ENCODE measurements around the gene PLLP.
A peak's percentile ranks its signal among the peaks of the same experiment; 100 is the strongest.

The PLLP gene

DNA sequence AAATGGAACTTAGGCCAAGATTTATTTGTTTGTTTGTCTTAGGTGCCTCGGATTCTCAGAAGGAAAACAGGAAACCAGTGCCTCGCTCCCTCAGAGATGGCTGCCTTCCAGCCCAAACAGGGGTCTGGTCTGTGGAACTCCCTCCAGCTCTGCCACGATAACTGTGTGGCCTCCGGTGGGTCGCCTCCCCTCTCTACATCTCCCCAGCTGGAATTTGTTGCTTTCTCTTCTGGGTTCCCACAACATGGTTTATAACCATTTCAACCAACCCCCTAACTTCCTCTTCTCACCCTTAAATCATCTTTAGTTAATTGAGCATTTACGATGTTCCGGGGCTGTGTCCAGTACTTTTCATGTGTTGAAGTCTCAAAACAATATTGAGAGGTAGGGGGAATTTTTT, 30.9 kb upstream of the PLLP start:
- Histone ChIP-seq H3K9me3 (ENCODE audit: insufficient read depth, low read depth, low read length) (no peaks in the 10 kb centered on the region), H3K36me3 (ENCODE audit: insufficient read depth, low read length) (no peaks in the 10 kb centered on the region), H3K4me2 (ENCODE audit: low read depth, low read length, poor library complexity, severe bottlenecking) (no peak overlapping the region), H3K9ac (ENCODE audit: low read depth, low read length, poor library complexity, severe bottlenecking) (no peak overlapping the region), H3K4me3 (ENCODE audit: low read length, poor library complexity, severe bottlenecking) (no peak overlapping the region), H3K9me2 (replicated peaks; ENCODE audit: low read depth, low read length) (no peaks in the 10 kb centered on the region), H3K79me2 (ENCODE audit: insufficient read depth, low read length) (no peaks in the 10 kb centered on the region), H3K4me1 (ENCODE audit: insufficient read depth, low read length, poor library complexity, severe bottlenecking) (no peaks in the 10 kb centered on the region), H3F3A (ENCODE audit: low read depth) (no peaks in the 10 kb centered on the region), H4K20me1 (ENCODE audit: insufficient read depth, low read length, poor library complexity, severe bottlenecking) (no peaks in the 10 kb centered on the region), H2AFZ (ENCODE audit: low read length) (no peak overlapping the region), H3K27me3 (ENCODE audit: insufficient read depth, low read length, poor library complexity, severe bottlenecking) (no peaks in the 10 kb centered on the region)
- TF ChIP-seq, protein P1, sequence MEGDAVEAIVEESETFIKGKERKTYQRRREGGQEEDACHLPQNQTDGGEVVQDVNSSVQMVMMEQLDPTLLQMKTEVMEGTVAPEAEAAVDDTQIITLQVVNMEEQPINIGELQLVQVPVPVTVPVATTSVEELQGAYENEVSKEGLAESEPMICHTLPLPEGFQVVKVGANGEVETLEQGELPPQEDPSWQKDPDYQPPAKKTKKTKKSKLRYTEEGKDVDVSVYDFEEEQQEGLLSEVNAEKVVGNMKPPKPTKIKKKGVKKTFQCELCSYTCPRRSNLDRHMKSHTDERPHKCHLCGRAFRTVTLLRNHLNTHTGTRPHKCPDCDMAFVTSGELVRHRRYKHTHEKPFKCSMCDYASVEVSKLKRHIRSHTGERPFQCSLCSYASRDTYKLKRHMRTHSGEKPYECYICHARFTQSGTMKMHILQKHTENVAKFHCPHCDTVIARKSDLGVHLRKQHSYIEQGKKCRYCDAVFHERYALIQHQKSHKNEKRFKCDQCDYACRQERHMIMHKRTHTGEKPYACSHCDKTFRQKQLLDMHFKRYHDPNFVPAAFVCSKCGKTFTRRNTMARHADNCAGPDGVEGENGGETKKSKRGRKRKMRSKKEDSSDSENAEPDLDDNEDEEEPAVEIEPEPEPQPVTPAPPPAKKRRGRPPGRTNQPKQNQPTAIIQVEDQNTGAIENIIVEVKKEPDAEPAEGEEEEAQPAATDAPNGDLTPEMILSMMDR (conservative IDR thresholded peaks at IDR 0.05; ENCODE audit: low read length), result no peak
- TF ChIP-seq EZH2phosphoT487 (IDR thresholded peaks at IDR 0.05; ENCODE audit: borderline replicate concordance), result no peak

DNA sequence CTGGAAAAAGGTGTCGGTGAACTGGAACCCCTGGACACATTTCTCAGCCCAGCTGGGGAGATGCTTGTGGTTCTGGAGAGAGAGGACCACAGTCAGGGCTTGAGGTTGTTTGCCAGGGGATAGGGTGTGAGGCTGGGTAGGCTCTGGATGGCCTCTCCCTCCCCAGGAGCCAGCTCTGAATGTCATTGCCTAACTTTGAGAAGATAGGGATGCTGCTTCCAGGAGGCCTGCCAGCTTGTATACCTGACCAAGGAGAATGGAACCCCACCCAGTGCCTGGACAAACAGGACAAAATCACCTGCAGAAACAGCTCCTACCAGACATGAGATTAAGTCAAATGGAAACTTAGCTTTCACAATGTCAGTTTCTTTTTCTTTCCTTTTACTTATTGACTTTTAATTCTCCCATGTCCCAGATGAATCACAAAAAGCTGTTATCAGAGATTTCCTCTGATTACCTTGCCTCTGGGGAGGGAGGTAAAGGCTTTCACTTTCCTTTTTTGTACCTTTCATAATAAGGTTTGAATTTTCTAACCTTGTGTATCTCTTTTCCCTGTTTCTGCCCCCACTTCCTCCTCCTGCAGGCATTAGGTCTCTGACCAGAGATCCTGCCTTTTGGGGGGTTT, 29.8 kb upstream of the PLLP start:
- H4K20me1 ChIP-seq (ENCODE audit: insufficient read depth, low read length, poor library complexity, severe bottlenecking), result no peaks in the 10 kb centered on the region
- H3K36me3 ChIP-seq (ENCODE audit: insufficient read depth, low read length), result no peaks in the 10 kb centered on the region
- H3K4me2 ChIP-seq (ENCODE audit: low read depth, low read length, poor library complexity, severe bottlenecking), result no peak overlapping the region
- TF ChIP-seq, protein P1 (conservative IDR thresholded peaks at IDR 0.05; ENCODE audit: low read length), result no peak
- no peak for TF ChIP-seq EZH2phosphoT487 (IDR thresholded peaks at IDR 0.05; ENCODE audit: borderline replicate concordance)
- H3K4me3 ChIP-seq (ENCODE audit: low read length, poor library complexity, severe bottlenecking), result no peak overlapping the region
- H3K9me3 ChIP-seq (ENCODE audit: insufficient read depth, low read depth, low read length), result no peaks in the 10 kb centered on the region
- no peak overlapping the region for H3K9ac ChIP-seq (ENCODE audit: low read depth, low read length, poor library complexity, severe bottlenecking)
- no peaks in the 10 kb centered on the region for H3K4me1 ChIP-seq (ENCODE audit: insufficient read depth, low read length, poor library complexity, severe bottlenecking)
- no peaks in the 10 kb centered on the region for H3K79me2 ChIP-seq (ENCODE audit: insufficient read depth, low read length)
- peak overlapping the region; percentile 76; the same call in 1 of the 2 replicates for H2AFZ ChIP-seq (ENCODE audit: low read length)
- H3K27me3 ChIP-seq (ENCODE audit: insufficient read depth, low read length, poor library complexity, severe bottlenecking), result no peaks in the 10 kb centered on the region
- H3F3A ChIP-seq (ENCODE audit: low read depth), result no peaks in the 10 kb centered on the region
- H3K9me2 ChIP-seq (replicated peaks; ENCODE audit: low read depth, low read length), result no peaks in the 10 kb centered on the region

DNA sequence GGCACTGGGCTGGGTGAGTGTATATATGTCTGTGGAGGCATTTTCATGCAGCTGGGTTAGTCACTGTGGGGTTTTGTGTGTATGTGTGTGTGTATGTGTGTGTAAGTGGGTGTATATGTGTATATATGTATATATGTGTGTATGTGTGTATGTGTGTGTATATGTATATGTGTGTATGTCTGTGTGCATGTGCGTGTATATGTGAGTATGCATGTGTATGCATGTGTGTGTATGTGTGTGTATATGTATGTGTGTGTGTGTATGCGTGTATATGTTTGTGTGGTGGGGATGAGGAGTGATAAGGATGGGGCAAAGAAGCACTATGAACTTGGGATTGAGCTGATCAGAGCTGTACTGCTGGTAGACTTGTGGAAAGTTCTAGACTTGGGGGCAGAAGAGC, 29.0 kb upstream of the PLLP start:
- no peaks in the 10 kb centered on the region for H3K36me3 ChIP-seq (ENCODE audit: insufficient read depth, low read length)

More for the DNA sequence above, 29.0 kb upstream of the PLLP start:
- H3K79me2 ChIP-seq (ENCODE audit: insufficient read depth, low read length), result no peaks in the 10 kb centered on the region
- TF ChIP-seq, protein P1 (conservative IDR thresholded peaks at IDR 0.05; ENCODE audit: low read length), result no peak
- no peak for TF ChIP-seq EZH2phosphoT487 (IDR thresholded peaks at IDR 0.05; ENCODE audit: borderline replicate concordance)
- H3K4me2 ChIP-seq (ENCODE audit: low read depth, low read length, poor library complexity, severe bottlenecking), result no peak overlapping the region
- H3K9me2 ChIP-seq (replicated peaks; ENCODE audit: low read depth, low read length), result no peaks in the 10 kb centered on the region
- no peaks in the 10 kb centered on the region for H4K20me1 ChIP-seq (ENCODE audit: insufficient read depth, low read length, poor library complexity, severe bottlenecking)
- H2AFZ ChIP-seq (ENCODE audit: low read length), result no peak overlapping the region
- H3K27me3 ChIP-seq (ENCODE audit: insufficient read depth, low read length, poor library complexity, severe bottlenecking), result no peaks in the 10 kb centered on the region
- H3K9ac ChIP-seq (ENCODE audit: low read depth, low read length, poor library complexity, severe bottlenecking), result no peak overlapping the region
- H3K4me1 ChIP-seq (ENCODE audit: insufficient read depth, low read length, poor library complexity, severe bottlenecking), result no peaks in the 10 kb centered on the region
- no peaks in the 10 kb centered on the region for H3K9me3 ChIP-seq (ENCODE audit: insufficient read depth, low read depth, low read length)
- H3K4me3 ChIP-seq (ENCODE audit: low read length, poor library complexity, severe bottlenecking), result no peak overlapping the region
- H3F3A ChIP-seq (ENCODE audit: low read depth), result no peaks in the 10 kb centered on the region
